GM13977 (cell line): Measurements from ENCODE around the gene CNGA3.

Source experiments
- DNase-seq: peaks from one replicate; pipeline ENCODE4 v3.0.0; 2012; ENCODE audit warnings: low spot score
- CTCF ChIP-seq: IDR thresholded peaks from 2 replicates; pipeline ENCODE4 v1.5.1; 2012; ENCODE audit warnings: mild to moderate bottlenecking, control low read depth; ENCODE audit not compliant: insufficient read depth; ENCODE audit errors: extremely low read depth, missing control alignments
- in situ Hi-C: fragments of 300-500 bp; cut with MboI; formaldehyde crosslinking; loops from one replicate; pipeline ENCODE4 v1.12.0; 2022; ENCODE audit warnings: low sequenced_read_pairs, low pct_unique_long_range_greater_than_20kb, mixed read lengths, inconsistent platforms; ENCODE audit not compliant: unreplicated experiment

Gene CNGA3

DNA sequence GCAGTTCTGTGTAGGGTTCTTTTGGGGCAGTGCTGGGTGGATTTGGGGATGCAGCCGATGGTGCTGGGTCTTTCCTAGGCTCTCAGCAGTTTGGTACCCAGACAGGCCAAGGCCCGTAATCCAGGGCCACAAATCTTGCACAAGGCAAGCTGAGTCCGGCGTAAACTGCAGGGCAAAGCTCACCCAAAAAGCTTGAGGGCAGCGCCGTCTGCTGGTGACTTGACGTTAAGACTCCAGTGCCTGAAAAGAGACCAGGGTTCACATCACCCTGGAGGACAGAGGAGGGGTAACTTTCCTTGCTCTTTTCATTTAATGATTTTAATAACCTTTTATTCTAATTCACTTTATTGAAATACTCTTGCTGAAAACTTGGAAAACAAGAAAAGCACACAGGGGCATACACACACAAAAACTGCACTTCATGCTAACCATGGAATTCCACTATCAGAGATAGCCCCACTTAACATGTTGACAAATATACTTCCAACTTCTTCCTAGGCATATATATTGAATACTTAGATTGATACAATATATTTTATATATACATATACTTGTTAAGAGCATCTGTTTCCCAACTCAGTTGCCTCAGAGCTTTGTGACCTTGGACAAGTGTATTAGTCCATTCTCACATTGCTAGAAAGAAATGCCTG lies 38.9 kb downstream of the CNGA3 start:
- in situ Hi-C loops = loop anchor here (10.0 to 25.0 kb wide), 2 partner anchors 573 to 680 kb away; no protein-coding TSS in a partner anchor
- TF ChIP-seq CTCF = peak; percentile 96

GRCh38 chr2:98387478-98387877 lies 41.2 kb downstream of the CNGA3 start:
- in situ Hi-C loops = loop anchor here (10.0 to 25.0 kb wide), 2 partner anchors 575 to 683 kb away; no protein-coding TSS in a partner anchor
- no peak for DNase-seq
- TF ChIP-seq CTCF = no peak

More for the DNA sequence above, 38.9 kb downstream of the CNGA3 start:
- peak; percentile 87 for DNase-seq

DNA sequence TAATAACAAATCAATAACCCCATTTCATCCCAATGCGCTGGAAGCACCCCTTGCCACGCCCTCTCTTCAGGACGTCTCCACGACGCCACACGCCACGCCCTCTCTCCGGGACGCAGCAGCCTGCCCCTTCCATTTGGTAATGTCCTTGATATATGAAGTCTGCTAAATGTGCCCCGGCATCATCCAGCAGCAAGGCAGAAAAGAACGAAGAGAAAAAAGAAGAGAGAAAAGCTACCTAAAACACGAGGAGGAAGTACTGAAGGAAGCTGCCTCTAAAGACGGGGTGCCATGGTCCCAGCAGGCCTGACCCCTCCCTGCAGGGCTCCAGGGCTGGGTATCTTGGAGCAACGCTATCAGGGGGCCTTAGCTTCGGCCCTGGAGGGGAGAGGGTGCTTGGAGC lies 41.8 kb downstream of the CNGA3 start:
- in situ Hi-C loops = loop anchor here (10.0 to 25.0 kb wide), 2 partner anchors 576 to 683 kb away; no protein-coding TSS in a partner anchor
- DNase-seq = no peak
- no peak for TF ChIP-seq CTCF

- in situ Hi-C loops = loop anchor here (10.0 to 25.0 kb wide), 2 partner anchors 576 to 684 kb away; no protein-coding TSS in a partner anchor
- TF ChIP-seq CTCF = no peak
- no peak for DNase-seq
Observed at GRCh38 chr2:98388601-98389250, 42.5 kb downstream of the CNGA3 start.

DNA sequence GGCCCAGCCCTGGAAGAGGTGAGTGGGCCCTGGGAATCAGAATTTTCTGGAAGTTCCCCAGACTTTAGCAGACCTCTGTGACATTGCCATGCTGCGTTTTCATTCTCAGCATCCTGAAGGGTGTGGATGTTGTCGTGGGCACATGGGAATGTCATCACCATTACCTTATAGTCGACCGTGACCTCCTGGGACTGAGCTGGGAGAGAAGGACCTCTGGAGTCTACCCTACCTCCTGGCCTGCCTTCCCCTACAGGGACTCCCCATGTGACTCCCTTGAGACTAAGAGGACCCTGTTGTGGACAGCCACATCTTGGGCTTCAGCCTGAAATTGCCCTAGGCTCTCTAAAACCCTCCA lies 43.0 kb downstream of the CNGA3 start:
- no peak for DNase-seq
- in situ Hi-C loops = loop anchor here (10.0 to 25.0 kb wide), 2 partner anchors 577 to 684 kb away; no protein-coding TSS in a partner anchor
- TF ChIP-seq CTCF = no peak

GRCh38 chr2:98390571-98391476 lies 44.6 kb downstream of the CNGA3 start:
- no peak for DNase-seq
- no peak for TF ChIP-seq CTCF
- in situ Hi-C loops = loop anchor here (25.0 kb wide), 1 partner anchor 579 kb away; no protein-coding TSS in a partner anchor
